SK-N-MC (cell line): ENCODE results near the gene MIER2.

ENCODE experiments used
- EZH2 ChIP-seq: fragments of 200-600 bp; sonication (generic); IDR thresholded peaks from one replicate; pipeline ENCODE4 v1.6.1; 2017; ENCODE audit warnings: antibody characterized with exemption
- FOXP2 ChIP-seq: optimal IDR thresholded peaks from 2 replicates; pipeline ENCODE3; 2011; ENCODE audit warnings: mild to moderate bottlenecking, moderate library complexity; ENCODE audit not compliant: insufficient read depth; ENCODE audit errors: extremely low read length, control extremely low read depth

DNA sequence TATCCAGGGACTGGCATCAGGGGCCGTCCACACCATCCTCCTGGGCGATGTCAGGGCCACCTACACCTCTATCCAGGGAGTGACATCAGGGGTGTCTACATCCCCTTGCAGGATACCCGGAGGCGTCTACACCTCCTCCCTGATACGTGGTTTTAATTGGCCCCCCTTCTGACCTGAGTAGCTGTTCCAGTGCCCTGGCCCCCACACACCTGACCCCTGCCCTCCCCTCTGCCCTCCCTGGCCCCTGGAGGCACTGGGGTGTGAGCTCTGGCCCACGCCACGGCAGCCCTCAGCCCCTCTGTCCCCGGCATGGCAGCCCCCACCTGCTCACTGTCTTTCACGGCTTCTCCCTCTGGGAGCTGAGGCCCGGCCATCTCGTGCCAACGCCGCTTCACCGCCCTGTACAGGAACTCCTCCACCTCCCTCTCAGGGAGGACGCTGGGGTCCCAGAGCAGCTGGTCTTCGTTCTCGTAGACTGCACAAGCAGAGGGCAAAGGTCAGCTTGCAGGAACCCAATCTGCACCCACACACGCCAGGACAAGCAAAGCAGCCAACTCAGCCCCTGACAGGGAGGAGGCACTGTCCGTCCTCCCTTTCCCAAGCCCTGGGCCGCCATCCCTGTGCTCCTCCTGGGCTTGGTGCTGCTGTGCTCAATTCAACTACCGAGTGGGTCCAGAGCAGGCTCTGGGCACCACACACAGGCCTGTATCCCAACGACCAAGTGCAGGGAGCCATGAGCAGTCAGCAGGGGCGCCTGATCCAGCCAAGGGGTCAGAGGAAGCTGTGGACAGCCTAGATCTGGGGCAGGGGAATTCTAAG is 31.2 kb downstream of the MIER2 start:
- TF ChIP-seq EZH2 (no peak), FOXP2 (no peak)
